ENCODE results near the gene XCL2. TPM values are rescaled to one million over a fixed set of nuclear protein-coding genes. Genes with fewer than 3 reads are reported as not detected.

The XCL2 gene, protein sequence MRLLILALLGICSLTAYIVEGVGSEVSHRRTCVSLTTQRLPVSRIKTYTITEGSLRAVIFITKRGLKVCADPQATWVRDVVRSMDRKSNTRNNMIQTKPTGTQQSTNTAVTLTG
- not detected in 2 replicates for total RNA-seq

DNA sequence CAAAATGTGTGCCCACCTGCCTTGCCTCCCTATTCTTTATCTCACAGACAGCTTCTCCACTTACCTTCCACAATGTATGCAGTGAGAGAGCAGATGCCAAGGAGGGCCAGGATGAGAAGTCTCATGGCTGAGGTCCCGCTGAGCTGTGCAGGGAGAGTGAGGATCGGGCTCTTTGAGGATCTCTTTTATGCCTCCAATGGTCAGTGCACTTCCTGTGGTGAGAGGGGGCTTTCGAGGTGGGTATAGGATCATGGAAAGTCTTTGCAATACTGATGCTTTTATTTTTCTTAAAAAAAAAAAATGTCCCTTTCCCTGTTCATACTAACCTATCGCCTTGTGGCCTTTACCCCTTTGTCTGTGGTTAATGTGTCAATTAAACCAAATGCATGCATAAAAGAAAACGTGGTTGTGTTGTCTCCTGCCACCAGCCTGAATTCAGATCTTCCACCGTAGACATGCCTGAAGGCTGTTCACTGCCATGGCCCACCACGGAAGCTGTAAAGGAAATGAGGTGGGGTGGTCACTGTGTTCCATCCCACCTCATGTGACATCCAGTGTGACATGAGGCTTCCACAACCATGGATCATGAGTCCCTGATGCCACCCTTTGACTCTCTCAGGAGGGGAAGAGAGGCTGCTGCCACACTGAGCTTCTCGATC, at the start of gene XCL2:
XCL2 (minus strand) TSS at position 158 of the 659 bp plus-strand sequence; CDS start at position 125, 33 bp downstream.

DNA sequence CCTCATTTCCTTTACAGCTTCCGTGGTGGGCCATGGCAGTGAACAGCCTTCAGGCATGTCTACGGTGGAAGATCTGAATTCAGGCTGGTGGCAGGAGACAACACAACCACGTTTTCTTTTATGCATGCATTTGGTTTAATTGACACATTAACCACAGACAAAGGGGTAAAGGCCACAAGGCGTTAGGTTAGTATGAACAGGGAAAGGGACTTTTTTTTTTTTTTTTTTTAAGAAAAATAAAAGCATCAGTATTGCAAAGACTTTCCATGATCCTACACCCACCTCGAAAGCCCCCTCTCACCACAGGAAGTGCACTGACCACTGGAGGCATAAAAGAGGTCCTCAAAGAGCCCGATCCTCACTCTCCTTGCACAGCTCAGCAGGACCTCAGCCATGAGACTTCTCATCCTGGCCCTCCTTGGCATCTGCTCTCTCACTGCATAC, 32.5 kb upstream of the XCL2 start, which contains the start of gene XCL1:
XCL1 (plus strand) TSS at position 361 of the 444 bp plus-strand sequence; CDS start at position 394, 33 bp downstream.

Other genes starting within 250 kb of the XCL2 start
- not detected in 2 replicates for gene XCL1, start 32.6 kb upstream of the XCL2 start, total RNA-seq
- 0.15 TPM in 1 of 2 replicates, not detected in the other for gene DPT, start 185.2 kb upstream of the XCL2 start, total RNA-seq

Measured in bronchus fibroblast of lung (primary cell).